MM.1S (cell line): ENCODE measurements around the gene RNASEH2A.

Source experiments
- CTCF ChIP-seq: fragments of 300-600 bp; sonication (generic); IDR thresholded peaks from 2 replicates; pipeline ENCODE4 v1.5.1; 2016; ENCODE audit warnings: antibody characterized with exemption, low read length, mixed read lengths
- EZH2 ChIP-seq: fragments of 300-600 bp; sonication (generic); optimal IDR thresholded peaks from 2 replicates; pipeline ENCODE3; 2017; ENCODE audit warnings: low read depth, mild to moderate bottlenecking, antibody characterized with exemption, low read length, mixed read lengths
- EZH2phosphoT487 ChIP-seq: fragments of 300-600 bp; sonication (generic); IDR thresholded peaks from 2 replicates; pipeline ENCODE4 v1.6.1; 2018; ENCODE audit warnings: antibody characterized with exemption, low read length

- TF ChIP-seq CTCF (no peak), EZH2phosphoT487 (no peak), EZH2 (no peak)
Measured at GRCh38 chr19:12790628-12791344, 15.6 kb upstream of the RNASEH2A start.
